ENCODE results near the gene ATP1B1.

DNA sequence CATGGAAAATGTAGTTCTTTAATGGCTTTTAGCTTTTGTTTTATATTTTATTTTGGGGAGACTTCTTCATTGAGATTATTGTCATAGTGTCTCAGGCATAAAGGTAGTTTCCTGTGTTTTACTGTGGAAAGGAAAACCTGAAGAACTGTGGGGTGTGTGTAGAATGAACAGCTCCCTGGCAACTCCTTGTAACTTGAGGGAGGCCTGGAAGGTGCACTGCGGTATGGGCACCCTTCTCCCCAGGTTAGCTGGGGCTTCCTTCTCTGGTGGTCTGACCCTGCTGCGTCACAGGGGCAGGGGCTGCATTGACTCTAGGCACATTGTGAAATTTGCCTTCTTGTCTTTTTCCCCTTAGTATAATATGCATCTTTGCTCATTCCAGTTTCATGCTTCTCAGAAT is 1.7 kb downstream of the ATP1B1 start:
- TF ChIP-seq EZH2 (IDR thresholded peaks at IDR 0.05; ENCODE audit: borderline replicate concordance, low read depth, low read length, poor library complexity, severe bottlenecking) (no peak), CTCF (conservative IDR thresholded peaks at IDR 0.05; ENCODE audit: low read depth, low read length) (no peak)

All from A673 (cell line).